Stimulated activated CD4-positive, alpha-beta T cell treated with anti-CD3 and anti-CD28 coated beads, Interleukin-2, amount 100 ng/mL, for 48 hours (primary cell): ENCODE results near the gene TGM5.
"Not testable (repeated sequence)": the region's sequence is repeated elsewhere in the genome, so short reads cannot be mapped to it uniquely, and the experiment has no call there.

Source experiments
- DNase-seq, 2 donors: peaks; one replicate each; pipeline ENCODE4 v3.0.0-alpha.2; 2020

Gene TGM5

GRCh38 chr15:43214592-43215295 lies 52.0 kb downstream of the TGM5 start:
- no peak for DNase-seq

- no peak for DNase-seq
Observed at GRCh38 chr15:43214169-43214568, 52.6 kb downstream of the TGM5 start.

GRCh38 chr15:43213466-43213865 lies 53.3 kb downstream of the TGM5 start:
- DNase-seq, result no peak

GRCh38 chr15:43212951-43213350 lies 53.8 kb downstream of the TGM5 start:
- no peak for DNase-seq

GRCh38 chr15:43212299-43212698 lies 54.4 kb downstream of the TGM5 start:
- DNase-seq, result no peak

- DNase-seq, result no peak
Observed at GRCh38 chr15:43211224-43211735, 55.4 kb downstream of the TGM5 start.

- DNase-seq, result no peak
Observed at GRCh38 chr15:43210807-43211206, 55.9 kb downstream of the TGM5 start.

GRCh38 chr15:43210172-43210745 lies 56.5 kb downstream of the TGM5 start:
- DNase-seq, result no peak

GRCh38 chr15:43209059-43209824 lies 57.5 kb downstream of the TGM5 start:
- no peak for DNase-seq

- DNase-seq, result no peak
Observed at GRCh38 chr15:43208052-43209002, 58.4 kb downstream of the TGM5 start.

- DNase-seq, result no peak
Observed at GRCh38 chr15:43207024-43207423, 59.7 kb downstream of the TGM5 start.

GRCh38 chr15:43206054-43206453 lies 60.7 kb downstream of the TGM5 start:
- no peak for DNase-seq

GRCh38 chr15:43204016-43204901 lies 62.5 kb downstream of the TGM5 start:
- peak; percentile 36 to 39 for DNase-seq

GRCh38 chr15:43199945-43200488 lies 66.7 kb downstream of the TGM5 start:
- DNase-seq, result no peak

GRCh38 chr15:43198992-43199391 lies 67.7 kb downstream of the TGM5 start:
- DNase-seq, result no peak

GRCh38 chr15:43198556-43198955 lies 68.2 kb downstream of the TGM5 start:
- not testable (repeated sequence) for DNase-seq

GRCh38 chr15:43197773-43198172 lies 69.0 kb downstream of the TGM5 start:
- not testable (repeated sequence) for DNase-seq

- DNase-seq, result no peak
Observed at GRCh38 chr15:43196760-43197548, 69.8 kb downstream of the TGM5 start.

- no peak for DNase-seq
Observed at GRCh38 chr15:43194795-43195194, 71.9 kb downstream of the TGM5 start.

GRCh38 chr15:43193710-43194109 lies 73.0 kb downstream of the TGM5 start:
- no peak for DNase-seq
